Activated naive CD4-positive, alpha-beta T cell treated with anti-CD3 and anti-CD28 coated beads, Interleukin-2, amount 10 ng/mL, durations not matched to agents 7 days and 5 days (primary cell): Measurements from ENCODE around the gene CLINT1.
A peak's percentile ranks its signal among the peaks of the same experiment; 100 is the strongest.
"Not testable (repeated sequence)": the region's sequence is repeated elsewhere in the genome, so short reads cannot be mapped to it uniquely, and the experiment has no call there.

Experiments used
- CTCF ChIA-PET: fragments of 350-600 bp; sonication (Branson Sonifier 250); formaldehyde crosslinking; loops from one replicate; lab custom pipeline; 2021; ENCODE audit warnings: antibody characterized with exemption; lab: Charles Lee
- DNase-seq: peaks from one replicate; pipeline ENCODE4 v3.0.0-alpha.2; 2020
- H3K27ac Mint-ChIP-seq: one replicate; pipeline ENCODE4 v1.8.0; 2021; ENCODE audit warnings: mild to moderate bottlenecking, moderate library complexity, mixed read lengths
- H3K27me3 Mint-ChIP-seq: one replicate; pipeline ENCODE4 v1.8.0; 2021; ENCODE audit warnings: mild to moderate bottlenecking, mixed read lengths
- H3K36me3 Mint-ChIP-seq: one replicate; pipeline ENCODE4 v1.8.0; 2021; ENCODE audit warnings: mixed read lengths
- H3K4me1 Mint-ChIP-seq: one replicate; pipeline ENCODE4 v1.8.0; 2021; ENCODE audit warnings: mixed read lengths
- H3K4me3 Mint-ChIP-seq: one replicate; pipeline ENCODE4 v1.8.0; 2021; ENCODE audit warnings: mild to moderate bottlenecking, moderate library complexity, mixed read lengths
- H3K9me3 Mint-ChIP-seq: one replicate; pipeline ENCODE4 v1.8.0; 2021; ENCODE audit warnings: mixed read lengths

The CLINT1 gene

DNA sequence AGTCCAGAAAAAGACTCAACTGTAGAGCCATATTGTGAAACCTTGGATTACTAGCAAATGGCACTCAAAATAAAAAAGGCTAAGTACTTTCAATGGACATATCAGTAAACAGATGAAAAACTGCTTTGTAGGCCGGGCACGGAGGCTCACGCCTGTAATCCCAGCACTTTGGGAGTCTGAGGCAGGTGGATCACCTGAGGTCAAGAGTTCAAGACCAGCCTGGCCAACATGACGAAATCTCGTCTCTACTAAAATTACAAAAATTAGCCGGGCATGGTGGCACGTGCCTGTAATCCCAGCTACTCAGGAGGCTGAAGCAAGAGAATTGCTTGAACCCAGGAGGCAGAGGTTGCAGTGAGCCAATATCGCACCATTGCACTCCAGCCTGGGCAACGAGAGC is 5.6 kb downstream of the CLINT1 start:
- DNase-seq, H3K4me3 Mint-ChIP-seq, H3K9me3 Mint-ChIP-seq, H3K27me3 Mint-ChIP-seq, H3K27ac Mint-ChIP-seq: not testable (repeated sequence)
- CTCF ChIA-PET, result interaction anchor here (1.4 to 6.4 kb wide), 3 partner anchors 7 to 97 kb away, joined by 3 to 42 read pairs (median 4); no protein-coding TSS in a partner anchor
- H3K4me1 Mint-ChIP-seq, result peaks cover 45% of the 10 kb centered on the region
- H3K36me3 Mint-ChIP-seq, result peaks cover 24% of the 10 kb centered on the region

DNA sequence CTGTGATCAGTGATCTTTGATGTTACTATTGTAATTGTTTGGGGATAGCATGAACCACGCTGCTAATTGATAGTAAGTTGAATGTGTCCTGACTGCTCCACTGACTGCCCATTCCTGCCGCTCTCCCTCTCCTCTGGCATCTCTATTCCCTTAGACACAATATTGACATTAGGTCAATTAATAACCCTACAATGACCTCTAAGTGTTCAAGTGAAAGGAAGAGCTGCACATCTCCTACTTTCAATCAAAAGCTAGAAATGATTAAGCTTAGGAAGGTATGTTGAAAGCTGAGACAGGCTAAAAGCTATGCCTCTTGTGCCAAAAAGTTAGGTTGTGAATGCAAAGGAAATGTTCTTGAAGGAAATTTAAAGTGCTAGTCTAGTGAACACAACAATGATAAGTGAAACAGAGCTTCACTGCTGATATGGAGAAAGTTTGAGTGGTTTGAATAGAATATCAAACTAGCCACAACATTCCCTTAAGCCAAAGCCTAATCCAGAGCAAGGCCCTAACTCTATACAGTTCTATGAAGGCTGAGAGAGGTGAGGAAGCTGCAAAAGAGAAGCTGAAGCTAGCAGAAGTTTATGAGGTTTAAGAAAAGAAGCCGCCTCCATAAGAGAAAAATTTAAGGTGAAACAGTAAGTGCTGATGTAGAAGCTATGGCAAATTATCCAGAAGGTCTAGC is 12.9 kb downstream of the CLINT1 start:
- Mint-ChIP-seq H3K36me3 (peaks cover 22% of the 10 kb centered on the region), H3K27ac (peak overlapping the region; percentile 14)

DNA sequence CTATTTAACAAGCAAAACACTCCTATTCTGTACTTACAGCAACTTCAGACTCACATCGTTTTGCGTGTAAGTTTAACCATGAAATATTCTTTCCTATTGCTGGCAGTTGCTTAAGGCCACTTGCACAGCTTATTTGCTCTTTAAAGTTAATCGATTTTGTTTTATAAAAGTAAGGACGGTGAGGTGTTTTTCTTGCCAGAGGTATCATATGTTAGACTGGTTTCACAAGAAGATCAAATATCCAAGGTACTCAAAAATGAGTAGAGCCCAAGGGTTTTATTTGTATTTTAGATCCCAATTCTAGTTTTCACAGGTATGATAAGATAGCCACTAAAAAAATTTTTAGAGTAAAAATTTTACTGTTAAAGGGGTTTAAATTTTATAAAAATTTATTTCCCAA is 16.2 kb downstream of the CLINT1 start:
- Mint-ChIP-seq H3K4me3 (no peak overlapping the region), H3K9me3 (no peaks in the 10 kb centered on the region), H3K4me1 (no peaks in the 10 kb centered on the region), H3K27ac (no peak overlapping the region), H3K27me3 (no peaks in the 10 kb centered on the region), H3K36me3 (peaks cover 15% of the 10 kb centered on the region)
- CTCF ChIA-PET, result no interaction called here
- DNase-seq, result no peak

More for the DNA sequence above, 12.9 kb downstream of the CLINT1 start:
- CTCF ChIA-PET, result interaction anchor here (0.6 to 1.1 kb wide), 3 partner anchors 10 to 72 kb away, joined by 3 to 4 read pairs (median 3); no protein-coding TSS in a partner anchor
- no peak for DNase-seq
- no peak overlapping the region for H3K4me3 Mint-ChIP-seq
- H3K27me3 Mint-ChIP-seq, result no peaks in the 10 kb centered on the region
- H3K9me3 Mint-ChIP-seq, result no peaks in the 10 kb centered on the region
- H3K4me1 Mint-ChIP-seq, result peaks cover 3% of the 10 kb centered on the region

DNA sequence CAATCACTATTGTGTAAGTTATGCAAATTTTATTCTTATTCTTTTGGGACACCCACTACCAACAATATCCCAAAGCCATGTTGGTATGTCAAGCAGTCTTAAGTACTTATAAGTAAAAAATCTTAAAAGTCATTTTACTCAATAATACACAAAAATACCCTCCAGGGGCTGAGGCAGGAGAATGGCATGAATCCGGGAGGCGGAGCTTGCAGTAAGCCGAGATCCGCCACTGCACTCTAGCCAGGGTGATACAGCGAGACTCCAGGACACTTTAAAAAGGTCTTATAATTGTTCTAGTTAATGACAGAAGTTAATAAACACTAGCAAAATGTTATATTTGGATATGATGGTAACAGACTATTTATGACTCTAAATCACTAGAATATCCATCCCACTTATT is 16.8 kb downstream of the CLINT1 start:
- no peaks in the 10 kb centered on the region for H3K9me3 Mint-ChIP-seq
- CTCF ChIA-PET, result no interaction called here
- no peak overlapping the region for H3K4me3 Mint-ChIP-seq
- H3K36me3 Mint-ChIP-seq, result peaks cover 11% of the 10 kb centered on the region
- no peak overlapping the region for H3K27ac Mint-ChIP-seq
- H3K27me3 Mint-ChIP-seq, result no peaks in the 10 kb centered on the region
- H3K4me1 Mint-ChIP-seq, result no peaks in the 10 kb centered on the region
- DNase-seq, result no peak

DNA sequence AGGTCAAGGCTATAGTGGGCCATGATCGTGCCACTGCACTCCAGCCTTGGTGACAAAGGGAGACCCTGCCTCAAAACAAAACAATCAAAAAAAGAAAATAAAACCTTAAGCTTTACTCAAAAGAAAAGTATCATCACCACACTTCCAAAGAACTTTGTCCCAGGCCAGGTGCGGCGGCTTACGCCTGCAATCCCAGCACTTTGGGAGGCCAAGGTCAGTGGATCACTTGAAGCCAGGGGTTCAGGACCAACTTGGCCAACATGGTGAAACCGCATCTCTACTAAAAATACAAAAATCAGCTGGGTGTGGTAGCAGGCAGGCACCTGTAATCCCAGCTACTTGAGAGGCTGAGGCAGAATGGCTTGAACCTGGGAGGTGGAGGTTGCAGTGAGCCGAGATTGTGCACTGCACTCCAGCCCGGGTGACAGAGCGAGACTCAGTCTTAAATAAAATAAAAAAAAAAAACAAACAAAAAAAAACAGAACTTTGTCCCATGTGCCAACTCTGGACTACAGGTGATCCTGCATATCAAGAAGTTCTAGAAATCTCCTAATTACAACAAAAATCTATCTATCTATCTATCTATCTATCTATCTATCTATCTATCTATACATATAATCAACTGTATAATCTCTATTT is 19.7 kb downstream of the CLINT1 start:
- no peak overlapping the region for H3K4me3 Mint-ChIP-seq
- no peaks in the 10 kb centered on the region for H3K27me3 Mint-ChIP-seq
- no peaks in the 10 kb centered on the region for H3K9me3 Mint-ChIP-seq
- peaks cover 4% of the 10 kb centered on the region for H3K36me3 Mint-ChIP-seq
- DNase-seq, result no peak
- CTCF ChIA-PET, result no interaction called here
- H3K4me1 Mint-ChIP-seq, result no peaks in the 10 kb centered on the region
- H3K27ac Mint-ChIP-seq, result no peak overlapping the region

DNA sequence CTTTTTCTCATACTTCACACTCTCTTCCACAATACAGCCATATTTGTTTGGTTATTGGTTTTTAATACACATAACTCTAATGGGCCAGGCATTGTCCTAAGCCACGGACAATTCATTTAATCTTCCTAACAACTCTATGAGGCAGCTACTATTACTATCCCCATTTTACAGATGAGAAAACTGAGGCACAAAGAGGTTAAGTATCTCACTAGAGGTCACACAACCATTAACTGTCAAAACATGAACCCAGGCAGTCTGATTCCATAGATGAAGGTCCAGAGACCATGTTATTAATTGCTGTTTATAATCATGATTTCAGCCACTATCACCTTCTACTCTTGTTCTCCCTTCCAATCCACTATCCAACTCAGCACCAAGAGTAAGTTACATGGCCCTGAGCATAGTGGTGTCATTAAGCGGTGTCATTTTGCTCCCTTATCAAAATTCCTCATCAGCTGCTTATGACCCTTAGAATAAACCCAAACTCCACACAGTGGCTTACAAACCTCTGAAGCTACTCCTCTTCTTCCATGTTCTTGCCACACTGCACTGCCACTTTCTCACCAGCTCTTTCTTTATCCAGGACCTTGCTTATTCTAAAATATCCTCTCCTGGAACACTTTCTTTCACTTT is 22.7 kb downstream of the CLINT1 start:
- no peak for DNase-seq
- H3K27me3 Mint-ChIP-seq, result no peaks in the 10 kb centered on the region
- no peak overlapping the region for H3K27ac Mint-ChIP-seq
- CTCF ChIA-PET, result no interaction called here
- H3K4me1 Mint-ChIP-seq, result no peaks in the 10 kb centered on the region
- H3K9me3 Mint-ChIP-seq, result no peaks in the 10 kb centered on the region
- peaks cover 5% of the 10 kb centered on the region for H3K36me3 Mint-ChIP-seq
- H3K4me3 Mint-ChIP-seq, result no peak overlapping the region

DNA sequence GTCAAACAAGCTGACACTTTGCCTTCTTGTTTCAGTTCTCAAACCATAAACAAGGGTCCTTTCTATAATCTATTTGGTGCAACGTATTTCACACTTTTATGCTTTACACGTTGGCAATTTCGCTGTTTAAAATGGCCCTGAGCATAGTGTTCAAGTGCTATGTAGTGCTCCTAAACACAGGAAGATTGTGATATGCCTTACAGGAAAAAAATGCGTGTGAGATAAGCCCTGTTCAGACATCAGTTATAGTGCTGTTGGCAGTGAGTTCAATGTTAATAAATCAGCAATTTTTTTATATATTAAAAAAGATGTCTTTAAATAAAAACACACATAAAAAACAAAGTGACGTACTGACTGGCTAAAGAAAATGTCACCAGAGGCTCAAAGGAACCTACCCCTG is 23.9 kb downstream of the CLINT1 start:
- Mint-ChIP-seq H3K4me3 (no peak overlapping the region), H3K4me1 (no peaks in the 10 kb centered on the region), H3K27ac (no peak overlapping the region), H3K9me3 (no peaks in the 10 kb centered on the region), H3K36me3 (peaks cover 5% of the 10 kb centered on the region), H3K27me3 (no peaks in the 10 kb centered on the region)
- CTCF ChIA-PET, result interaction anchor here (1.1 to 1.6 kb wide), 2 partner anchors 9 to 113 kb away, joined by 3 to 4 read pairs; no protein-coding TSS in a partner anchor
- no peak for DNase-seq

DNA sequence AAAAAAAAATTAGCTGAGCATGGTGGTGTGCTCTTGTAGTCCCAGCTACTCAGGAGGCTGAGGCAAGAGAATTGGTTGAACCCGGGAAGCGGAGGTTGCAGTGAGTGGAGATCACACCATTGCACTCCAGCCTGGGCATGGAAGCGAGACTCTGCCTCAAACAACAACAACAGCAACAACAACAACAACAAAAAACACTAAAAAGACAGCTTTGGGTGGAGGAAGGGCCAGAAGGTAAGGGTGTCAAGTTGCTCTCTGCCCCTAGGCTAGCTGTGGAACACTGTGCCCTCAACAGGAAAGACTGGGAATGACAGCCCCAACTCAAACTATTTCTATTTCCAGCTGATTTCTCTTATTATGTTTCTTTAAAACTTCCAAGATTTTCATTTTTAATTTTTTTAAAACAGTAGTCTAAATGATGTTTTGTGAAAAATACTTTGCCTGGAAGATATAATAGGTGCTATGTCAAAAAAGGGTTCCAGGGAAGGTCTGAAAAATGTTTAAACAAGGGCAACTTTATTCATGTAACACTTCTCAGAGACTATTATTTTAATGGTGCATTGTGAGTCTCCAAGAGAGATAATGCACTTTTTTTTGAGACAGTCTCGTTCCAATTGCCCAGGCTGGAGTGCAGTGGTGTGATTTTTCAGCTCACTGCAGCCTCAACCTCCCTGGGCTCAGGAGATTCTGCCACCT is 29.9 kb downstream of the CLINT1 start:
- no peak overlapping the region for H3K27ac Mint-ChIP-seq
- no peaks in the 10 kb centered on the region for H3K27me3 Mint-ChIP-seq
- peaks cover 4% of the 10 kb centered on the region for H3K36me3 Mint-ChIP-seq
- H3K4me1 Mint-ChIP-seq, result peaks cover 14% of the 10 kb centered on the region
- CTCF ChIA-PET, result interaction anchor here (0.5 to 2.4 kb wide), 7 partner anchors 9 to 1445 kb away, joined by 3 to 9 read pairs (median 3); no protein-coding TSS in a partner anchor
- DNase-seq, result no peak
- H3K4me3 Mint-ChIP-seq, result no peak overlapping the region
- no peaks in the 10 kb centered on the region for H3K9me3 Mint-ChIP-seq

DNA sequence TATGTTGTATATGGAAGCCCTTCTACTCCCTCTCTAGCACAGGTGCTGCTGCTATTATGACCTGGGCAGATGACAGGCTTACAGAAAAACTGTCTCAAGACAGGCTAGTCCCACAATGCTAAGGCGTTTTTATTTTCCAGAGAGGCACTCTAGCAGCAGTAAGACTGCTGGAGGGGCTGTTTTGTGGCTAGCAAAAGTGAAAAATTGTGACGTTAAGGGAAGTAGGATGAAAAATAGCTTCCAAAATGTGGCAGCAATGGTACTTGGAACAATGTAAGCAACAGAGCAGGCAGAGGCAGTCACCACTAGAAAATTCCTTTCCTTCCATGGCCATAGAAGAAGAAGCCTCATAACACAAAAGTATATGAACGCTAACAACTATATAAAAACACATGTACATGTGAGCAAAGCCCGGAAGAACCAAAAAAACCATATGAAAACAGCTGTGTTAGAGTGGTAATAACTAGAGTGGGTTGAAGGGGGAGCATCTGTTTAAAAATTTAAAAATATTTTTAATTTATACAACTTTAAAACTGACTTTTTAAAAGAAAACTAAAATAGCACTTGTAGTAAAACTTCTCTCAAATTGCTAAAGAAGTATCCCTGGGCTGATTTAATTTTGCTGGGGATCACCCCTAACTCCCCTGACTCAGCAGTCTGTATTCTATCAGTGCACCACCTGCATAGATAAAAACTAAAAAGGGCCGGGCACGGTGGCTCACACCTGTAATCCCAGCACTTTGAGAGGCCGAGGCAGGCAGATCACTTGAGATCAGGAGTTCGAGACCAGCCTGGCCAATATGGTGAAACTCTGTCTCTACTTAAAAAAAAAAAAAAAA is 30.6 kb downstream of the CLINT1 start:
- Mint-ChIP-seq H3K4me3 (no peak overlapping the region), H3K36me3 (peaks cover 4% of the 10 kb centered on the region), H3K27me3 (no peaks in the 10 kb centered on the region), H3K4me1 (peaks cover 14% of the 10 kb centered on the region), H3K9me3 (no peaks in the 10 kb centered on the region), H3K27ac (no peak overlapping the region)
- CTCF ChIA-PET, result interaction anchor here (0.5 to 2.4 kb wide), 6 partner anchors 8 to 1445 kb away, joined by 3 to 9 read pairs (median 4); no protein-coding TSS in a partner anchor
- no peak for DNase-seq

DNA sequence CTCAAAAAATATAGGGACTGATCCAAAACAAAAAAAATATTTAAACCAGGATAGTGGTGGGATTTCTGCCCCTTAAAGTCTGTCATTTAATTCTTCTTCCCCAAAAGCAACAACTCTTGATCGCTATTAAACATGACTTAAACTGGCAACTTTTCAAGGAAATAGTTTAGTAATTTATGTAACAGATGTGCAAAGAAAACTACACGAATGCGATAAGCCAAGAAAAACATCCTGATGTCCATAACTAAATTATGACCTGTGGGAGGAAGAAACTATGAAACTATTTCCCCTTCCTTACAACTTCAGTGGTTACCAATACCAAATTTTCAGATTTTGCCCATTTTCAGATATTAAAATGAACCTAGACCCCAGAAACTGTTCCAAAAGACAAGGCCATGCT is 31.5 kb downstream of the CLINT1 start:
- H3K9me3 Mint-ChIP-seq, result no peaks in the 10 kb centered on the region
- H3K36me3 Mint-ChIP-seq, result peaks cover 3% of the 10 kb centered on the region
- H3K4me3 Mint-ChIP-seq, result no peak overlapping the region
- CTCF ChIA-PET, result interaction anchor here (2.0 kb wide), 1 partner anchor 122 kb away, joined by 8 read pairs; no protein-coding TSS in a partner anchor
- no peak overlapping the region for H3K27ac Mint-ChIP-seq
- peaks cover 14% of the 10 kb centered on the region for H3K4me1 Mint-ChIP-seq
- DNase-seq, result no peak
- H3K27me3 Mint-ChIP-seq, result no peaks in the 10 kb centered on the region

DNA sequence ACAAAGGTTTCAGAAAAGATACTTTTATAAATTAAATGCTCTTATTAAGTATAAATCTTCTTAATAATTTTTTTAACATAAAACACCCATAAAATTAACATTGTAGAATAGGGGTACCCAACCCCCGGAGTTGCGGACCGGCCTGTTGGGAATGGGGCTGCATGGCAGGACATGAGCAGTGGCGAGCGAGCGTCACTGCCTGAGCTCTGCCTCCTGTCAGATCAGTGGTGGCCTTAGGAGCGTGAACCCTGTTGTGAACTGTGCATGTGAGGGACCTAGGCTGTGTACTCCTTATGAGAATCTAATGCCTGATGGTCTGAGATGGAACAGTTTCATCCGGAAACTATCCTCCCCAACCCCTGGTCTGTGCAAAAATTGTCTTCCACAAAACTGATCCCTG is 35.3 kb downstream of the CLINT1 start:
- Mint-ChIP-seq H3K9me3 (peaks cover 2% of the 10 kb centered on the region), H3K4me1 (peaks cover 21% of the 10 kb centered on the region), H3K27me3 (no peaks in the 10 kb centered on the region), H3K36me3 (peaks cover 5% of the 10 kb centered on the region), H3K27ac (no peak overlapping the region), H3K4me3 (no peak overlapping the region)
- CTCF ChIA-PET, result interaction anchor here (1.3 kb wide), 1 partner anchor 171 kb away, joined by 3 read pairs; no protein-coding TSS in a partner anchor
- no peak for DNase-seq

DNA sequence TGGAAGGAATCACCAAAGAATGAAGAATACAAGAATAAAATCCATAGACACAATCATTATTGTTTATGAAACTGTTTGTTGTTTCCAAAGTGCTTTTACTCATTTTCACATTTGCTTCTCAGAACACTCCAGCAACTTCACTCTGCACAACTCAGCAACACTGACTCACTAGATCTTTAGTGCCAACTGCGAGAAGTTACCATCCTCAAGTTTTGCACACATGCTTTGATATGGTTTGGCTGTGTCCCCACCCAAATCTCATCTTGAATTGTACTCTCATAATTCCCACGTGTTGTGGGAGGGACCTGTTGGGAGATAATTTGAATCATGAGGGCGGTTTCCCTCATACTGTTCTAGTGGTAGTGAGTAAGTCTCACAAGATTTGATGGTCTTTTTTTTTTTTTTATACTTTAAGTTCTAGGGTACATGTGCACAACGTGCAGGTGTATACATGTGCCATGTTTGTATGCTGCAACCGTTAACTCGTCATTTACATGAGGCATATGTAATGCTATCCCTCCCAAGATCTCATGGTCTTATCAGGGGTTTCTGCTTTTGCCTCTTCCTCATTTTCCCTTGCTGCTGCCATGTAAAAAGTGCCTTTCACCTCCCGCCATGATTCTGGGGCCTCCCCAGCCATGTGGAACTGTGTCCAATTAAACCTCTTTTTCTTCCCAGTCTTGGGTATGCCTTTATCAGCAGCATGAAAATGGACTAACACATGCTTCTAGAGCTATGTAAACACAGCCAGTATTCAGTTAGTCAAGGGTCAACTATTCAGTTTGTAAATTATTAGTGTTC is 36.9 kb downstream of the CLINT1 start:
- Mint-ChIP-seq H3K27me3 (no peaks in the 10 kb centered on the region), H3K4me1 (peaks cover 12% of the 10 kb centered on the region), H3K27ac (no peak overlapping the region), H3K9me3 (peaks cover 2% of the 10 kb centered on the region), H3K36me3 (peaks cover 12% of the 10 kb centered on the region), H3K4me3 (no peak overlapping the region)
- no peak for DNase-seq
- CTCF ChIA-PET, result interaction anchor here (0.8 to 0.9 kb wide), 3 partner anchors 95 to 129 kb away, joined by 3 to 4 read pairs (median 3); no protein-coding TSS in a partner anchor
